CD4-positive, alpha-beta T cell treated with Interleukin-6 for 4 hours (primary cell): ENCODE results near the gene PDLIM4.

Source experiments
- DNase-seq: peaks from one replicate; pipeline ENCODE4 v3.0.0-alpha.2; 2020; ENCODE audit warnings: mixed read lengths

The PDLIM4 gene

DNA sequence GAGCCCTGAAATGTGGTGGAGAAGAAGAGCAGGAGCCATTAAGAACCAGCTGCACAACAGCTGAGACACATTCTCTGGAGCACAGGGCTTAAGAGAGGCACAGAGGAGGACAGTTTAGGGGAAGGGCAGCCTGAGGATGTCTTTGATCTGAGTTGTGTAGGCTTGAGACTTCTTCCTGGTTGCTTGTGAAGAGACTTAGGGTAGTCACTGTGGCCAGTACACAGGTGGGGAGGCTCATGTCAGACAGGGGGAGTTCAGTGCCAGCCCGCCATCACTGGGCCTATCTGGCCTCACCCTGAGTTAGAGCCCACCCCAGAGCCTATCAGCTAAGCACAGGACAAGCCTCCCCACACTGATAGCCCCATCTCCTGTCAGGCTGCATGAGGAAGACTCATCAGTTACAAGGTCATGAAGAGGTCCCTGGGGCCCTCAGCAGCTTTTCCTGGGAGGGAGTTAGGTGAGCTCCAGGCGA is 56.5 kb downstream of the PDLIM4 start:
- DNase-seq, result no peak

GRCh38 chr5:132315529-132316067 is 58.1 kb downstream of the PDLIM4 start:
- no peak for DNase-seq

- no peak for DNase-seq
Measured at GRCh38 chr5:132319975-132320374, 62.5 kb downstream of the PDLIM4 start.

- no peak for DNase-seq
Measured at GRCh38 chr5:132321109-132321721, 63.7 kb downstream of the PDLIM4 start.

- no peak for DNase-seq
Measured at GRCh38 chr5:132322266-132322665, 64.8 kb downstream of the PDLIM4 start.
